MCF 10A (cell line): ENCODE results near the gene PHGDH. TPM values are rescaled to one million over a fixed set of nuclear protein-coding genes. Genes with fewer than 3 reads are reported as not detected.
A peak's percentile ranks its signal among the peaks of the same experiment; 100 is the strongest.

ENCODE experiments used
- BruUV-seq: library from RNA; stranded (reverse); fragments of 400-500 nt; replicated peaks from 2 replicates; lab custom pipeline; 2021; lab: Mats Ljungman, UMichigan
- CTCF ChIA-PET: fragments of 300-600 bp; sonication (Branson Sonifier 250); formaldehyde crosslinking; extraction: SDS; loops from one replicate; lab custom pipeline; 2021; ENCODE audit warnings: antibody characterized with exemption, inconsistent platforms; lab: Yijun Ruan, JAX
- POLR2A ChIA-PET: fragments of 300-600, 350-650 bp; sonication (Branson Sonifier 250); formaldehyde crosslinking; extraction: SDS; loops from one replicate; lab custom pipeline; 2020; ENCODE audit warnings: antibody characterized with exemption, inconsistent platforms; lab: Yijun Ruan, JAX
- DNase-seq: peaks from one replicate; pipeline ENCODE4 v3.0.0-alpha.2; 2018; ENCODE audit not compliant: unreplicated experiment
- H3K27ac Mint-ChIP-seq: one replicate; pipeline ENCODE4 v1.8.0; 2022; ENCODE audit warnings: mild to moderate bottlenecking, low read depth, mixed read lengths; ENCODE audit not compliant: unreplicated experiment
- H3K27me3 Mint-ChIP-seq: one replicate; pipeline ENCODE4 v1.8.0; 2022; ENCODE audit warnings: mixed read lengths; ENCODE audit not compliant: insufficient read depth, unreplicated experiment
- H3K36me3 Mint-ChIP-seq: one replicate; pipeline ENCODE4 v1.8.0; 2022; ENCODE audit warnings: mild to moderate bottlenecking, moderate library complexity, mixed read lengths; ENCODE audit not compliant: insufficient read depth, unreplicated experiment
- H3K4me1 Mint-ChIP-seq: one replicate; pipeline ENCODE4 v1.8.0; 2022; ENCODE audit warnings: mixed read lengths; ENCODE audit not compliant: insufficient read depth, unreplicated experiment
- H3K4me3 Mint-ChIP-seq: one replicate; pipeline ENCODE4 v1.8.0; 2022; ENCODE audit warnings: mild to moderate bottlenecking, moderate library complexity, mixed read lengths; ENCODE audit not compliant: unreplicated experiment
- H3K9me3 Mint-ChIP-seq: one replicate; pipeline ENCODE4 v1.8.0; 2022; ENCODE audit warnings: mixed read lengths; ENCODE audit not compliant: unreplicated experiment
- CTCF ChIP-seq: fragments of 200-600 bp; IDR thresholded peaks from one replicate; pipeline ENCODE4 v1.8.0; 2022; ENCODE audit warnings: antibody characterized with exemption, mild to moderate bottlenecking; ENCODE audit not compliant: unreplicated experiment
- intact Hi-C: fragments of 100-400 bp; cut with micrococcal nuclease; formaldehyde crosslinking; loops from 2 replicates; pipeline ENCODE4 v1.14.1; 2022
- total RNA-seq: library from RNA; stranded (reverse); gene quantifications from 2 replicates; pipeline ENCODE4 v1.2.3, GENCODE V29; 2022

Gene PHGDH
- total RNA-seq, 1 experiment from 2014 or later: 198 TPM

GRCh38 chr1:119670898-119671297, 40.8 kb upstream of the PHGDH start:
- Mint-ChIP-seq H3K36me3 (no peaks in the 10 kb centered on the region), H3K4me3 (no peak overlapping the region), H3K4me1 (peaks cover 20% of the 10 kb centered on the region), H3K27ac (no peak overlapping the region), H3K9me3 (no peaks in the 10 kb centered on the region), H3K27me3 (no peaks in the 10 kb centered on the region)
- intact Hi-C loops: no loop called here
- ChIA-PET CTCF (interaction anchor here (0.9 to 9.6 kb wide), 2 partner anchors 24 to 61 kb away, joined by 3 to 134 read pairs; partner anchors contain the start of gene ZNF697), POLR2A (interaction anchor here (8.7 kb wide), 1 partner anchor 20 kb away, joined by 161 read pairs; the partner anchor contains the start of gene ZNF697)
- DNase-seq: no peak
- TF ChIP-seq CTCF: no peak
- no TSS peak for BruUV-seq

- DNase-seq: no peak
- TF ChIP-seq CTCF: no peak
- H3K4me1 Mint-ChIP-seq: peaks cover 21% of the 10 kb centered on the region
- no peak overlapping the region for H3K4me3 Mint-ChIP-seq
- no peaks in the 10 kb centered on the region for H3K27me3 Mint-ChIP-seq
- BruUV-seq: no TSS peak
- ChIA-PET POLR2A (interaction anchor here (0.9 to 8.7 kb wide), 9 partner anchors 9 to 68 kb away, joined by 3 to 161 read pairs (median 7); partner anchors contain the start of gene ZNF697), CTCF (interaction anchor here (0.6 to 9.6 kb wide), 10 partner anchors 12 to 236 kb away, joined by 3 to 260 read pairs (median 26); partner anchors contain the start of gene ZNF697)
- no peaks in the 10 kb centered on the region for H3K36me3 Mint-ChIP-seq
- H3K27ac Mint-ChIP-seq: no peak overlapping the region
- intact Hi-C loops: no loop called here
- no peaks in the 10 kb centered on the region for H3K9me3 Mint-ChIP-seq
Measured at GRCh38 chr1:119673171-119673940, 38.4 kb upstream of the PHGDH start.

GRCh38 chr1:119674111-119674526, 37.6 kb upstream of the PHGDH start:
- ChIA-PET CTCF (interaction anchor here (0.6 to 9.6 kb wide), 19 partner anchors 9 to 1450 kb away, joined by 3 to 260 read pairs (median 9); partner anchors contain the start of gene ZNF697), POLR2A (interaction anchor here (0.9 to 8.7 kb wide), 13 partner anchors 10 to 69 kb away, joined by 3 to 161 read pairs (median 7); partner anchors contain the start of genes PHGDH and ZNF697)
- Mint-ChIP-seq H3K4me3 (no peak overlapping the region), H3K4me1 (peaks cover 21% of the 10 kb centered on the region), H3K9me3 (no peaks in the 10 kb centered on the region), H3K27me3 (no peaks in the 10 kb centered on the region), H3K36me3 (no peaks in the 10 kb centered on the region), H3K27ac (no peak overlapping the region)
- intact Hi-C loops: no loop called here
- peak; percentile 56 for DNase-seq
- TF ChIP-seq CTCF: no peak
- no TSS peak for BruUV-seq

GRCh38 chr1:119674835-119675289, 36.9 kb upstream of the PHGDH start:
- H3K27me3 Mint-ChIP-seq: no peaks in the 10 kb centered on the region
- no peaks in the 10 kb centered on the region for H3K36me3 Mint-ChIP-seq
- no peak for TF ChIP-seq CTCF
- peak overlapping the region; percentile 67 for H3K4me3 Mint-ChIP-seq
- no peaks in the 10 kb centered on the region for H3K9me3 Mint-ChIP-seq
- DNase-seq: peak; percentile 77
- BruUV-seq: no TSS peak
- CTCF ChIA-PET: interaction anchor here (0.5 to 9.6 kb wide), 31 partner anchors 9 to 443 kb away, joined by 3 to 260 read pairs (median 7); partner anchors contain the start of gene ZNF697
- H3K27ac Mint-ChIP-seq: peak overlapping the region; percentile 28
- POLR2A ChIA-PET: interaction anchor here (1.1 to 8.7 kb wide), 15 partner anchors 10 to 63 kb away, joined by 3 to 161 read pairs (median 6); partner anchors contain the start of genes PHGDH and ZNF697
- intact Hi-C loops: loop anchor here (1.0 to 5.0 kb wide), 2 partner anchors 62 to 67 kb away; no protein-coding TSS in a partner anchor
- peaks cover 21% of the 10 kb centered on the region for H3K4me1 Mint-ChIP-seq
